BE2C (cell line): ENCODE results near the gene HHIPL1.

ENCODE experiments used
- DNase-seq: peaks from one replicate; pipeline ENCODE4 v3.0.0-alpha.2; 2020
- H3K27me3 ChIP-seq: fragments of 250-450 bp; sonication (Bioruptor Pico); 2 replicates; pipeline ENCODE4 v1.5.1; 2020; ENCODE audit warnings: mild to moderate bottlenecking
- H3K36me3 ChIP-seq: fragments of 250-450 bp; sonication (Bioruptor Pico); 2 replicates; pipeline ENCODE4 v1.5.1; 2020; ENCODE audit warnings: mild to moderate bottlenecking
- H3K4me1 ChIP-seq: fragments of 250-450 bp; sonication (Bioruptor Pico); 2 replicates; pipeline ENCODE4 v1.5.1; 2020
- H3K4me3 ChIP-seq: 2 replicates; pipeline ENCODE4 v1.5.1; 2011; ENCODE audit warnings: low read depth, low read length
- H3K9me3 ChIP-seq: fragments of 250-450 bp; sonication (Bioruptor Pico); 2 replicates; pipeline ENCODE4 v1.5.1; 2020
- TF ChIP-seq, protein P1 (sequence below): IDR thresholded peaks from 2 replicates; pipeline ENCODE4 v1.5.1; 2012; ENCODE audit warnings: mild to moderate bottlenecking, low read depth, low read length

The HHIPL1 gene

DNA sequence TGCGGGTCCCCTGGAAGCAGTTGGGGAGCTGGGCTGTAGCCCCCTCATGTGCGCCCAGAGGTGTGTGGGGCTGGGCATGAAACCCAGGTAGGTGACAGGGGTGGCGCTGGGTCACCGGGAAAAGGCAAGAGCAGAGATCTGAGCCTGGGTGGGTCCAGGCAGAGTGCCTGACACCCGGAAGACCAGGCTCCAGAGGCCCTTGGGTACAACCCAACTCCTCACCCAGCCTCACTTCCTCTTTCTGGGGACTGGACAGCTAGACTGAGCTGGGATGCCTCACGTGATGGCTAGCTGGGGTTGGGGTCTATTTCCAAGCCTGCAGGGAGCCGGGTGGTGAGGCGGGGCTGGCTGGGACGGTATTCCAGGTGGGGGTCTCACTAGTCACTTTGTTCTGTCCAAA lies 22.9 kb downstream of the HHIPL1 start:
- no peak overlapping the region for H3K4me3 ChIP-seq
- no peaks in the 10 kb centered on the region for H3K27me3 ChIP-seq
- H3K9me3 ChIP-seq: no peaks in the 10 kb centered on the region
- no peak for DNase-seq
- peaks cover 8% of the 10 kb centered on the region; the same call in 1 of the 2 replicates for H3K4me1 ChIP-seq
- TF ChIP-seq, protein P1, sequence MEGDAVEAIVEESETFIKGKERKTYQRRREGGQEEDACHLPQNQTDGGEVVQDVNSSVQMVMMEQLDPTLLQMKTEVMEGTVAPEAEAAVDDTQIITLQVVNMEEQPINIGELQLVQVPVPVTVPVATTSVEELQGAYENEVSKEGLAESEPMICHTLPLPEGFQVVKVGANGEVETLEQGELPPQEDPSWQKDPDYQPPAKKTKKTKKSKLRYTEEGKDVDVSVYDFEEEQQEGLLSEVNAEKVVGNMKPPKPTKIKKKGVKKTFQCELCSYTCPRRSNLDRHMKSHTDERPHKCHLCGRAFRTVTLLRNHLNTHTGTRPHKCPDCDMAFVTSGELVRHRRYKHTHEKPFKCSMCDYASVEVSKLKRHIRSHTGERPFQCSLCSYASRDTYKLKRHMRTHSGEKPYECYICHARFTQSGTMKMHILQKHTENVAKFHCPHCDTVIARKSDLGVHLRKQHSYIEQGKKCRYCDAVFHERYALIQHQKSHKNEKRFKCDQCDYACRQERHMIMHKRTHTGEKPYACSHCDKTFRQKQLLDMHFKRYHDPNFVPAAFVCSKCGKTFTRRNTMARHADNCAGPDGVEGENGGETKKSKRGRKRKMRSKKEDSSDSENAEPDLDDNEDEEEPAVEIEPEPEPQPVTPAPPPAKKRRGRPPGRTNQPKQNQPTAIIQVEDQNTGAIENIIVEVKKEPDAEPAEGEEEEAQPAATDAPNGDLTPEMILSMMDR: no peak
- no peaks in the 10 kb centered on the region for H3K36me3 ChIP-seq

DNA sequence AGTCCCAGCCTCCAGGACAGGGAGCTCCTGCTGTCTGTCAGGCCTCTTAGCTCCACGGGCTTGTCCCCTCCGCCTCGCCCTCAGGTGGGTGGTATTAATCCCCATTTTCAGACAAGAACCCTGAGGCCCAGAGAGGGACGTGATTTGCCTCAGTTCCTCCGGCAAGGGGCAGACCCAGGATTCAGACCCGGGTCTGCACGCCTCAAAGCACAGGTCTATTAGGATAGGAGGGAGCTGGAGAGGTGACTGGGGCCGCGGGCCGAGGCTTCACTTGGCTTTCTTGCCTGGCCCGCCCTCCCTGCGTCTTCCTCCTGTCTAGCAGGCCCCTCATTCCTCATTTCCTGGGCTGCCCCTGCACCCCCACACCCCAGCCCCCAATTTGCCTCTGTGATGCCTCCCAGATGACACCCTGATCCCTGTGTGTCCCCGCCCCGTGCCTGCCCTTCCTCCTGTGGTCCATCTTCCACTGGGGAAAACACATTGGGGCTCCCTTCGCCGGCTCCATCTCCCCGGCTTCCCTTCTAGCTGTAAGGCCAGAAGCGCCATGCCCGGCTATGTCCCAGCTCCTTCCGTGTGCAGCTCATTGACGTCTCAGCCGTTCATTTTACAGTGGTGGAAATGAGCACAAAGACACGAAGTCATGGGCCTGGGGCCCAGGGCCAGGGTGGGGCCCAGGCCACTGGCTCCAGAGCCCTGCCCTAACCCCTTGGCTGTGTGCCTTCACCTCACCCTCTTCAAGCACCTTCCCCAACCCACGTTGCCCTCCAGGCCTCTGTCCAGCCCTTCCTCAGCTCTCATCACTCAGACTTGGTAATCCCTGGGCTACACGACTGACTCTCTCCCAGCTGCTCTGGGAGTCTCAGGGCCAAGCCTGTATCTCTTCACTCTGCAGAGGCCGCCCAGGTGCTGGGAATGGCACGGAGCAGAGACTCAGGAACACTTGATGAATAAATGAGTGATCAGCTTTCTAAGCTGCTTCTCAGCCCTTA lies 23.7 kb downstream of the HHIPL1 start:
- no peaks in the 10 kb centered on the region for H3K9me3 ChIP-seq
- peaks cover 8% of the 10 kb centered on the region; the same call in 1 of the 2 replicates for H3K4me1 ChIP-seq
- no peaks in the 10 kb centered on the region for H3K27me3 ChIP-seq
- TF ChIP-seq, protein P1: no peak
- DNase-seq: no peak
- H3K36me3 ChIP-seq: no peaks in the 10 kb centered on the region
- H3K4me3 ChIP-seq: no peak overlapping the region

DNA sequence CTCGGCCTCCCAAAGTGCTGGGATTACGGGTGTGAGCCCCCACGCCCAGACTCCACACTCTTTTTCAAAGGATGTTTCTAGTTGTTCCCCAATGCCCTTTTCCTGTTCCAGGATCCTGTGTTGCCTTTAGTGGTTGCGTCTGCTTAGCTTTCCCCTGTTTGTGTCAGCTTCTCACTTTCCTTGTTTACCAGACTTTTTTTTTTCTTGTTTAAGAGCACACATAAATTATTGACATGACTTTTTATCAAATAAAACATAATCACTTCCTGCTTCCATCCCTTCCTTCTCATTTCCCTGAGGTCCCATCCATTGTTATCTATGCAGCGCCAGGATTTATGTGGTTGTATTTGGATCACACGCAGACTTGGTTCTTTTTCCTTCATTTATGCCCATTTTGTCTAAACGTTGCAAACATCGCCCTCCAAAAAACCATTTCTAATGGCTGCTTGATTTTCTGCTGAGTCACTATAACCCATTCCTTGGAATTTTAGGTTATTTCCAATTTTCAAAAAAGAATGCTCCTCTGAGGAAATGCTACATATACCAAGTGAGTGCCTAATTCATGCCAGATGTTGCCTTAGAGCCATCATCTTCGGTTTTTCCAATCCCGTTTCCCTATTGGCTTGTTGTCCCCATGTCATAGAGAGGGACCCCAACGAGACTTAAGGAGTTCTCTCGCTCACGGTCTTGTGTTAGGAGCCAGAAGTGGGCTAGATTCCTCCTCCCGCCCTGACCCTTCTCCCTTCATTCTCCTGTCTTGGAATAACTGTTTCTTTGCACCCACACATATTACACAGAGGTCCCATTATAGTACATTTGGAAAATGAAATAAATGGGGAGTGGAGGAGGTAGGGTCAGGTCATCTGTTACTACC lies 25.7 kb downstream of the HHIPL1 start:
- no peak for DNase-seq
- TF ChIP-seq, protein P1: no peak
- Histone ChIP-seq H3K27me3 (no peaks in the 10 kb centered on the region), H3K4me1 (no peaks in the 10 kb centered on the region), H3K36me3 (no peaks in the 10 kb centered on the region), H3K9me3 (no peaks in the 10 kb centered on the region), H3K4me3 (no peak overlapping the region)

DNA sequence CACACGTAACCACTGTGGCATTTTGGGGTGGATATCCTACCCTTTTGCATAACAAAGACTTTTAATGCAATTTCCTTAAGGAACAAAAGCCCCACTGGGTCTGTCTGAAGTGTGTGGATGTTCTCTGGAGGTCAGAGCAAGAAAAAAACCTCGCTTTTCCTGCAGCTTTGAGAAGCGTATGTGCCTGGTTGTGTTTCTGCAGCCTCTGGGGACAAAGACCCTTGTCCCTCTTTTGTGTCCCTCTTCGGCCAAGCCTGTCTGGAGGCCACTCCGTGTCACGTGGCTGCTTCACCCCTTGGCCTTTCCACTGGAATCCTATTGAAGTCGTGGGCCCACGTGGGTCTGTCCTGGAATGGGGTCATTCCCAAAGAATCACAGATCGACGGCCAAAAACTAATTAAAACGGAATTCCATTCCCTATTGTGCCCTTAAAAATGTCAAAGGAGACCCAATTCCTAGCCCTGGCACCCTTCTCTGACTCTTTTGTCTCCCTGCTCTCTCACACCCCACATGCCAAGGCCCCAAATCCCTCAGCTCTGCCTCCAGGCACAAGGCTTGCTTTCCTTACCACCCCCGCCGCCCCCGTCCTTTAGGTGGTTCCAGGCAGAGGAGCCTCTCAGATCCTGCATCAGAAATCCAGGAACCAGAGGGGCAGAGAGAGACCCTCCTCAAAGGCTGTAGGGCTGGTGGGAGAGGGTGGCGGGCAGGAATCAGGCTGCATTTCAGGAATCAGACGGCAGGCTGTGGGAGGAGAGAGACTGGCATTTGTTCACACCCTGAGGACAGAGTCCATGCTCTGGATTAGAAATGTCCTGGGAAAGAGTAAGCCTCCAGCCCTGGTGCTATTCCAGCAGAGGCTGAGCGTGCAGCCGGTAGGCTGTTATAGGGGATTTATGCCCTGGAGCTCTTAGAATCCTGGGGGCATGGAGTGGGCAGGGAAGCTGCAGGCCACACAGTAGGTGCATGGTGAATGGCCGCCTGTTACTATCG lies 26.6 kb downstream of the HHIPL1 start:
- Histone ChIP-seq H3K27me3 (no peaks in the 10 kb centered on the region), H3K4me1 (no peaks in the 10 kb centered on the region), H3K9me3 (no peaks in the 10 kb centered on the region), H3K4me3 (no peak overlapping the region), H3K36me3 (no peaks in the 10 kb centered on the region)
- peak; percentile 4 for DNase-seq
- TF ChIP-seq, protein P1: no peak

DNA sequence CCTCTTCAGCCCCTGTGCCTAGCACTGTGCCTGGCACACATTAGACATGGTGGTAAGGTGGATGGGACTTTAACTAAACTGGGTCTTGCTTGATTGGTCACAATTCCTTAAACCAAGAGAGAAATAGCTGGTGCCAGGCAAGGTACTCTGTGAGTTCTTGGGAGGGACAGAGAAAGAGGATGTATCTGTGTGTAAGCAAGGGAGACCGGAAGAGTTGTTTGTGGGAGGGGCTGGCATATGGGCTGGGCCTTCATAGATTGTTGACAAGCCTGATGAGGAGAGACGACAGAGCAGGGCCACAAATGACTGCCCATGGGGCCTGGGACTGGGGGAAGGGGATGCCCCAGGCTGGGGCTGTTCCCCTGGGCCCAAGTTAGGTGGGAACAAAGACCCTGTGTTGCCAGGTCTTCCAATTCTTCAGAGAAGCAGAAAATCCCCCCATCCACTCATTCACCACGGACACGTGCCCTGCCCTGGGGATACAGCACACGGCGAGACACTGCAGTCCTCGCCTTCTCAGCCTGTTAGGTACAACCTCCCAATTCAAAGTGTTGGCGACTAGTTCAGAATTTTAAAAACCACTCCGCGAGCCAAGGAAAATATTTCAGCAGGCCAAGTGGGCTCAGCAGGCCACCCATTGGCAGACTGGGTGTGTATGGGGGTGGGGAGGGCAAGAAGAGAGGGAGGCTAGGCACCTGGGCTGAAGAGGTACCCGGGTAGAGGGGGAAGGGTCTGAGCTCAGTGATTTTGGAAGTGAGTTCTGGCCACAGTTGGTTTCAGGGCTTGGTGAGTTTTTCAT lies 27.8 kb downstream of the HHIPL1 start:
- DNase-seq: peak; percentile 6
- H3K4me1 ChIP-seq: no peaks in the 10 kb centered on the region
- H3K4me3 ChIP-seq: no peak overlapping the region

More for the DNA sequence above, 27.8 kb downstream of the HHIPL1 start:
- TF ChIP-seq, protein P1: no peak
- no peaks in the 10 kb centered on the region for H3K36me3 ChIP-seq
- H3K27me3 ChIP-seq: no peaks in the 10 kb centered on the region
- no peaks in the 10 kb centered on the region; the same call in none of the 2 replicates for H3K9me3 ChIP-seq
